Measurements from ENCODE around the gene UTP25. TPM values are rescaled to one million over a fixed set of nuclear protein-coding genes. Genes with fewer than 3 reads are reported as not detected.
A peak's percentile ranks its signal among the peaks of the same experiment; 100 is the strongest.

The UTP25 gene
- total and polyA plus RNA-seq, 2 of the 4 experiments (the other 2 are of a cell fraction) = 7.1 to 17.4 TPM

DNA sequence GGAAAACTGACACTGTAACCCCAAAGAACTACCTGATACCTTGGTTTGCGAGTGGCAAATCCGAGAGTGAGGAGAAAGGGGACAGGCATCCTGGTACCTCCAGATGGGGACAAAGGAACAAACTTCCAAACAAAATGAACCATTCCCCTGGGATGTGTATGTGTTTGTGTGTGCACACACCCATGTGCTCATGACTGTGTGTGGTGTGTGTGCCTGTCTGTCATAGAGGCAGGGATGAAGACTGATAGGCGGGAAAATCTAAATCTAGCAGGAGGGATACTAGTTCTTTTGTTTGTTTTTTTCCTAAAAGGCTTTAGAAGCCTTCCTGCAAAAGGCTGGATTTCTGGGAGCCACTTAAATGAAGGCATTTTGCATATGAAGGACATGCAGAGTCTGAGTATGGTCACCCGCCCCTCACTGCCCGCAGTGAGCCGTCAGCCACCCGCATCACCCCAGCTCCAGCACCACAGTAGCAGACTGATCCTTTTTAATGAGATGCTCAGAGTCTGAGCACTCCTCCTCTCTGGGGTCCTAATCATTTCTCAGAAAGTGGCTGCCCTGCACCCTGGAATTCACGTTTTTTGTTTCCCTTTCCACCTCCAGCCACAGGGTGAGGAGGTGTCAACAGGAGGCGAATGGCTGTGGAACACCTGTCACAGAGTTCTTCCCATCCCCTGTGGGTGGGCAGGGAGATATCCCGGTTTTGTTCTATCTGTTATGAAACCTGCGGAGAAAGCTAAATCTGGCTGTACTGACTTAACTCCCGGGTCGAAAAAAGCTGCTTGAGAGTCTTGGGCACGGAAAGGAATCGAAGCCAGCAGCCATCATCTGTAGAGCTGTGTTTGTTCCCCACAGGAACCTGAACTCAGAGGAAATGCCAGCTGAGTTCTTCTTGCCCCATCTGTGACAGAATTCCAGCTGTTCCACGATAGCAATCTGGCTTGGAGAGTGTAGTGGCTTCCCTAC is 34.9 kb downstream of the UTP25 start:
- no peak overlapping the region for H3K9ac ChIP-seq (ENCODE audit: low read depth, low read length)
- 48% methylated on average over 9 of the region's 16 CpGs; no CpG with 5 or more reads in 1 of the 2 experiments for WGBS, 2 experiments (ENCODE audit: extremely low coverage in 2 of 2, insufficient read length in 1 of 2)
- no peak for ATAC-seq (ENCODE audit: low read depth)

More for the DNA sequence above, 34.9 kb downstream of the UTP25 start:
- no peaks in the 10 kb centered on the region for H3K79me1 ChIP-seq (ENCODE audit: low read depth in 1 of 2, low read length in 2 of 2)
- no peaks in the 10 kb centered on the region for H3K9me1 ChIP-seq (ENCODE audit: insufficient read depth, low read length)
- no peak overlapping the region for H3K4me2 ChIP-seq (ENCODE audit: low read depth, low read length)
- H3K14ac ChIP-seq (replicated peaks; ENCODE audit: low read depth, low read length) = no peak overlapping the region
- no peaks in the 10 kb centered on the region for H3K36me3 ChIP-seq (ENCODE audit: control insufficient read depth, insufficient read depth, low read length)
- no peak overlapping the region for H4K8ac ChIP-seq (ENCODE audit: low read depth in 2 of 2, low read length in 2 of 2)
- no peak overlapping the region for H2AFZ ChIP-seq (replicated peaks; ENCODE audit: low read length, poor library complexity)
- H4K91ac ChIP-seq (ENCODE audit: insufficient read depth, low read depth, low read length) = no peak overlapping the region
- DNase-seq = no peak
- H3K4ac ChIP-seq (ENCODE audit: low read depth, low read length) = no peak overlapping the region
- H2AK9ac ChIP-seq (replicated peaks; ENCODE audit: low read depth, low read length, poor library complexity) = peak overlapping the region; percentile 31
- H3K56ac ChIP-seq (ENCODE audit: extremely low read depth, insufficient read depth, low read length) = no peak overlapping the region
- CTCF ChIA-PET = interaction anchor here (2.2 kb wide), 1 partner anchor 11 kb away, joined by 7 read pairs; no protein-coding TSS in a partner anchor
- no peak overlapping the region for H2BK120ac ChIP-seq (ENCODE audit: low read depth, low read length)
- POLR2A ChIA-PET (ENCODE audit: unreplicated experiment) = no interaction called here
- peaks cover 1% of the 10 kb centered on the region for H3K9me3 ChIP-seq (ENCODE audit: control insufficient read depth, insufficient read depth, low read length)
- no peak overlapping the region for H3K23ac ChIP-seq (ENCODE audit: low read depth, low read length)
- in situ Hi-C loops (cut with MboI; ENCODE audit: low sequenced_read_pairs) (loop anchor here (25.0 kb wide), 1 partner anchor 450 kb away; no protein-coding TSS in a partner anchor), intact Hi-C loops (cut with micrococcal nuclease) (loop anchor here (5.0 kb wide), 1 partner anchor 450 kb away; no protein-coding TSS in a partner anchor), dilution Hi-C loops (cut with HindIII; ENCODE audit: low sequenced_read_pairs, unreplicated experiment) (no loop called here)
- H3K27me3 ChIP-seq (ENCODE audit: control insufficient read depth, insufficient read depth, low read length) = peaks cover 2% of the 10 kb centered on the region
- no peak overlapping the region for H3K4me3 ChIP-seq (ENCODE audit: insufficient read depth, low read depth, low read length)
- H4K5ac ChIP-seq (ENCODE audit: low read depth, low read length) = no peak overlapping the region
- BruUV-seq (replicated peaks) = no TSS peak
- no peak overlapping the region for H2BK15ac ChIP-seq (ENCODE audit: low read depth, low read length)
- H3K4me1 ChIP-seq (ENCODE audit: control insufficient read depth, insufficient read depth, low read length) = peaks cover 3% of the 10 kb centered on the region; the same call in 1 of the 2 replicates
- H2BK20ac ChIP-seq (ENCODE audit: low read depth, low read length) = no peak overlapping the region
- no peaks in the 10 kb centered on the region for H4K20me1 ChIP-seq (ENCODE audit: insufficient read depth, low read length)
- H2BK5ac ChIP-seq (ENCODE audit: low read depth, low read length, poor library complexity, severe bottlenecking) = no peak overlapping the region
- H2AK5ac ChIP-seq (ENCODE audit: low read depth, low read length) = no peak overlapping the region
- TF ChIP-seq RFX5 (IDR thresholded peaks at IDR 0.05; ENCODE audit: low read depth, low read length) (no peak), NFE2L2 (IDR thresholded peaks at IDR 0.05; ENCODE audit: low read depth, low read length) (no peak), CHD1 (IDR thresholded peaks at IDR 0.05; ENCODE audit: low read depth, low read length) (no peak)
- TF ChIP-seq, protein P1, sequence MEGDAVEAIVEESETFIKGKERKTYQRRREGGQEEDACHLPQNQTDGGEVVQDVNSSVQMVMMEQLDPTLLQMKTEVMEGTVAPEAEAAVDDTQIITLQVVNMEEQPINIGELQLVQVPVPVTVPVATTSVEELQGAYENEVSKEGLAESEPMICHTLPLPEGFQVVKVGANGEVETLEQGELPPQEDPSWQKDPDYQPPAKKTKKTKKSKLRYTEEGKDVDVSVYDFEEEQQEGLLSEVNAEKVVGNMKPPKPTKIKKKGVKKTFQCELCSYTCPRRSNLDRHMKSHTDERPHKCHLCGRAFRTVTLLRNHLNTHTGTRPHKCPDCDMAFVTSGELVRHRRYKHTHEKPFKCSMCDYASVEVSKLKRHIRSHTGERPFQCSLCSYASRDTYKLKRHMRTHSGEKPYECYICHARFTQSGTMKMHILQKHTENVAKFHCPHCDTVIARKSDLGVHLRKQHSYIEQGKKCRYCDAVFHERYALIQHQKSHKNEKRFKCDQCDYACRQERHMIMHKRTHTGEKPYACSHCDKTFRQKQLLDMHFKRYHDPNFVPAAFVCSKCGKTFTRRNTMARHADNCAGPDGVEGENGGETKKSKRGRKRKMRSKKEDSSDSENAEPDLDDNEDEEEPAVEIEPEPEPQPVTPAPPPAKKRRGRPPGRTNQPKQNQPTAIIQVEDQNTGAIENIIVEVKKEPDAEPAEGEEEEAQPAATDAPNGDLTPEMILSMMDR (conservative IDR thresholded peaks at IDR 0.05; ENCODE audit: low read depth, low read length) = no peak
- TF ChIP-seq, protein P2, sequence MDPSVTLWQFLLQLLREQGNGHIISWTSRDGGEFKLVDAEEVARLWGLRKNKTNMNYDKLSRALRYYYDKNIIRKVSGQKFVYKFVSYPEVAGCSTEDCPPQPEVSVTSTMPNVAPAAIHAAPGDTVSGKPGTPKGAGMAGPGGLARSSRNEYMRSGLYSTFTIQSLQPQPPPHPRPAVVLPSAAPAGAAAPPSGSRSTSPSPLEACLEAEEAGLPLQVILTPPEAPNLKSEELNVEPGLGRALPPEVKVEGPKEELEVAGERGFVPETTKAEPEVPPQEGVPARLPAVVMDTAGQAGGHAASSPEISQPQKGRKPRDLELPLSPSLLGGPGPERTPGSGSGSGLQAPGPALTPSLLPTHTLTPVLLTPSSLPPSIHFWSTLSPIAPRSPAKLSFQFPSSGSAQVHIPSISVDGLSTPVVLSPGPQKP (IDR thresholded peaks at IDR 0.05; ENCODE audit: borderline replicate concordance, low read depth, low read length) = no peak
- H3K27ac ChIP-seq (ENCODE audit: insufficient read depth, low read length) = no peak overlapping the region
- H3K18ac ChIP-seq (ENCODE audit: low read depth, low read length) = no peak overlapping the region
